ENCODE measurements around the gene SSNA1. TPM values are rescaled to one million over a fixed set of nuclear protein-coding genes. Genes with fewer than 3 reads are reported as not detected.
A peak's percentile ranks its signal among the peaks of the same experiment; 100 is the strongest.

Gene SSNA1
- total RNA-seq, 1 donor from 2014 or later, result 52.7 TPM

GRCh38 chr9:137222190-137223077 is 34.0 kb downstream of the SSNA1 start, which contains the start of gene RNF208:
TSS of gene RNF208 (minus strand) at chr9:137222240. CDS start at chr9:137221212, 1,028 bp downstream.
- no peak within 1 kb of the TSS for H3K27ac ChIP-seq (ENCODE audit: low read depth, low read length)
- H3K36me3 ChIP-seq (ENCODE audit: insufficient read depth, low read length), result no peaks in the 10 kb centered on the region
- peak within 1 kb of the TSS; percentile 42 for H3K4me3 ChIP-seq (ENCODE audit: insufficient read depth, low read depth, low read length)
- H3K9ac ChIP-seq (ENCODE audit: low read length), result no peak within 1 kb of the TSS
- peaks cover 30% of the 10 kb centered on the region for H3K4me1 ChIP-seq (ENCODE audit: insufficient read depth, low read length)
- no peaks in the 10 kb centered on the region for H3K79me2 ChIP-seq (ENCODE audit: insufficient read depth, low read length)
- H2AFZ ChIP-seq (ENCODE audit: low read depth, low read length), result peak within 1 kb of the TSS; percentile 62
- no peaks in the 10 kb centered on the region for H3K9me3 Mint-ChIP-seq (ENCODE audit: unreplicated experiment)
- FAIRE-seq (no peak), DNase-seq (ENCODE audit: low read depth) (no peak)
- H3K36me3 Mint-ChIP-seq (ENCODE audit: low read depth, unreplicated experiment), result no peaks in the 10 kb centered on the region
- H3K27me3 Mint-ChIP-seq (ENCODE audit: low read depth, unreplicated experiment), result no peaks in the 10 kb centered on the region
- H3K9me3 ChIP-seq (ENCODE audit: insufficient read depth, low read depth, low read length), result no peaks in the 10 kb centered on the region
- no peak within 1 kb of the TSS for H3K27ac Mint-ChIP-seq (ENCODE audit: unreplicated experiment)
- peaks cover 9% of the 10 kb centered on the region for H3K4me1 Mint-ChIP-seq (ENCODE audit: low read depth, unreplicated experiment)
- H4K20me1 ChIP-seq (ENCODE audit: insufficient read depth, low read length), result peaks cover 8% of the 10 kb centered on the region
- TF ChIP-seq CTCF (IDR thresholded peaks at IDR 0.05; ENCODE audit: insufficient read depth, low read depth, low read length) (no peak), EZH2 (IDR thresholded peaks at IDR 0.05; ENCODE audit: insufficient read depth, low read length) (no peak)
- peak within 1 kb of the TSS; percentile 95 for H3K4me2 ChIP-seq (ENCODE audit: low read length)
- peak within 1 kb of the TSS; percentile 67 for H3K4me3 Mint-ChIP-seq (ENCODE audit: unreplicated experiment)
- no peaks in the 10 kb centered on the region for H3K27me3 ChIP-seq (ENCODE audit: insufficient read depth, low read length)

GRCh38 chr9:137223078-137223970 is 34.8 kb downstream of the SSNA1 start:
- Histone ChIP-seq H3K27me3 (ENCODE audit: insufficient read depth, low read length) (no peaks in the 10 kb centered on the region), H3K9ac (ENCODE audit: low read length) (peak overlapping the region; percentile 93), H3K79me2 (ENCODE audit: insufficient read depth, low read length) (no peaks in the 10 kb centered on the region), H2AFZ (ENCODE audit: low read depth, low read length) (peak overlapping the region; percentile 97), H3K36me3 (ENCODE audit: insufficient read depth, low read length) (no peaks in the 10 kb centered on the region), H3K4me2 (ENCODE audit: low read length) (peak overlapping the region; percentile 95), H4K20me1 (ENCODE audit: insufficient read depth, low read length) (peaks cover 8% of the 10 kb centered on the region), H3K4me3 (ENCODE audit: insufficient read depth, low read depth, low read length) (peak overlapping the region; percentile 86), H3K27ac (ENCODE audit: low read depth, low read length) (peak overlapping the region; percentile 76), H3K4me1 (ENCODE audit: insufficient read depth, low read length) (peaks cover 32% of the 10 kb centered on the region), H3K9me3 (ENCODE audit: insufficient read depth, low read depth, low read length) (no peaks in the 10 kb centered on the region)
- Mint-ChIP-seq H3K4me3 (ENCODE audit: unreplicated experiment) (peak overlapping the region; percentile 83), H3K9me3 (ENCODE audit: unreplicated experiment) (no peaks in the 10 kb centered on the region), H3K27me3 (ENCODE audit: low read depth, unreplicated experiment) (no peaks in the 10 kb centered on the region), H3K36me3 (ENCODE audit: low read depth, unreplicated experiment) (no peaks in the 10 kb centered on the region), H3K4me1 (ENCODE audit: low read depth, unreplicated experiment) (peaks cover 9% of the 10 kb centered on the region), H3K27ac (ENCODE audit: unreplicated experiment) (no peak overlapping the region)
- DNase-seq (ENCODE audit: low read depth), result peak; percentile 87
- peak; percentile 71 for FAIRE-seq
- TF ChIP-seq EZH2 (IDR thresholded peaks at IDR 0.05; ENCODE audit: insufficient read depth, low read length), result no peak
